HG02588 (cell line): ENCODE measurements around the gene FAM131A.

Source experiments
- ATAC-seq: cut with Tn5 transposase; IDR thresholded peaks from one replicate; pipeline ENCODE4 v1.9.1; 2021; ENCODE audit warnings: mild to moderate bottlenecking, moderate library complexity; ENCODE audit not compliant: unreplicated experiment

Gene FAM131A, protein sequence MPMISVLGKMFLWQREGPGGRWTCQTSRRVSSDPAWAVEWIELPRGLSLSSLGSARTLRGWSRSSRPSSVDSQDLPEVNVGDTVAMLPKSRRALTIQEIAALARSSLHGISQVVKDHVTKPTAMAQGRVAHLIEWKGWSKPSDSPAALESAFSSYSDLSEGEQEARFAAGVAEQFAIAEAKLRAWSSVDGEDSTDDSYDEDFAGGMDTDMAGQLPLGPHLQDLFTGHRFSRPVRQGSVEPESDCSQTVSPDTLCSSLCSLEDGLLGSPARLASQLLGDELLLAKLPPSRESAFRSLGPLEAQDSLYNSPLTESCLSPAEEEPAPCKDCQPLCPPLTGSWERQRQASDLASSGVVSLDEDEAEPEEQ

DNA sequence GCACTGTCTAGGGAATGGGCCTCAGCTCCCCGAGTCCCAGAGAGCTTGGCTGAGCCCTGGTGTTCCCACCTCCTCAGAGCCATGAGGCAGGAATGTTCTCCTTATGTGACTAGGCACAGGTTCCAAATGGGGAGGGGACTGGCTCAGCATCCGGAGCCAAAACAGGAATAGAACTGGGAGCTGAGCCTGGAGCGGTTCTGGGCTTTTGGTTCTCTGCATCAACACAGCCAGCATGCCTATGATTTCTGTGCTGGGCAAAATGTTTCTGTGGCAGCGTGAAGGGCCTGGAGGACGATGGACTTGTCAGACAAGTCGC is at the start of gene FAM131A:
Gene FAM131A, plus strand, starts transcription at position 202 of the 316 bp plus-strand sequence. Its CDS starts 31 bp downstream, at position 233.
- no peak for ATAC-seq

DNA sequence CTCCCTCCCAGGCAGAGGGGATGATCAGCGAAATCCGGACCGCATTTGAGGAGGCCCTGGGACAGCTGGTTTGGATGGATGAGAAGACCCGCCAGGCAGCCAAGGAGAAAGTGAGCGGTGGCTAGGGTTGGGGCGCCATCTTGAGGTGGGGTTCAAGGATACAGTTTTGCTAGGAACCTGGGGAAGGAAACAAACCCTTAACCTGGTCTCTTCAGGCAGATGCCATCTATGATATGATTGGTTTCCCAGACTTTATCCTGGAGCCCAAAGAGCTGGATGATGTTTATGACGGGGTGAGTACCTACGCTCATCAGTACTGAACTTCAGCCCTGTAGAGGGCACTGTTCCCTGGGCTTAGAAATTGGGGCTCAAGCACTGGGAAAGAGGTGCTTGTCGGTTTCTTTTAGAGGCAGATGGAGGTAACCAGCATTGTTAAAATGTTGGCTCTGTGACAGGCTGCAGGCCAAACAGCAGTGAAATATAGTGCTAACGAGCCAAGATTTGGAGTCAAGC is 47.9 kb upstream of the FAM131A start:
- ATAC-seq, result no peak

DNA sequence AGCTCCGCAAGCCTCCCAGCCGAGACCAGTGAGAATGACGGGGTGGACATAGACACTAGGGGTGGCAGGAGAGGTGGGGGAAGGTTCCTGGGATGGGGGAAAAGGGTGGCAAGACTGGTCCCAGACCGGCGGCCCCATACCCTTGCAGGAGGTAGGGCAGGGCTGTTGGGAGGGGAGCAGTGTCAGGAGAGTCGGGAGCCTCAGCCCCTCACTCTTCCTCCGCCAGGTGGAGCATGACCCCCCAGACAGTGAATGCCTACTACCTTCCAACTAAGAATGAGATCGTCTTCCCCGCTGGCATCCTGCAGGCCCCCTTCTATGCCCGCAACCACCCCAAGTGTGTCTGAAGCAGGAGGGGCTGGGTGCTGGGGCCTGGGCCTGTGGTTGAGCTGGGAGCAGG is 47.1 kb upstream of the FAM131A start:
- ATAC-seq, result no peak

DNA sequence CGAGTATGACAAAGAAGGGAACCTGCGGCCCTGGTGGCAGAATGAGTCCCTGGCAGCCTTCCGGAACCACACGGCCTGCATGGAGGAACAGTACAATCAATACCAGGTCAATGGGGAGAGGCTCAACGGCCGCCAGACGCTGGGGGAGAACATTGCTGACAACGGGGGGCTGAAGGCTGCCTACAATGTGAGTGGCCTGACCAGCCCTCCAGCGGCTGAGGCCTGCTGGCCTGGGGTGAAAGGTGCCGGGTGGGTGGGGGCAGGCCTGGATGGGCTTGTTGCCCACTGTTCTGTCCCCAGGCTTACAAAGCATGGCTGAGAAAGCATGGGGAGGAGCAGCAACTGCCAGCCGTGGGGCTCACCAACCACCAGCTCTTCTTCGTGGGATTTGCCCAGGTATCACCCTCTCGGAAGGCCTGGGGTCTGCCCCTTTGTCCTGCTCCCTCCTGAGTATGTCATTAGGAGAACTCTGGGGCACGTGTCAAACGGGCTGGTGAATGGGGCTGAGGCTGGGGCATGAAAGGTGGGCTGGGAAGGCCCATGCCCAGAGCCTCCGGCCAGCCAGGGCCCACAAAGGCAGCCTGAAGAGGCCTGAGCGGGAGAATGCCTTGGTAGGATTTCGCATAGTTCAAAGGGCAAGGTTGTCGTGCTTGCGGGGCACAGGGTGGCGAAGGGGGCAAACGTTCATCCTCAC is 46.2 kb upstream of the FAM131A start:
- ATAC-seq, result no peak

DNA sequence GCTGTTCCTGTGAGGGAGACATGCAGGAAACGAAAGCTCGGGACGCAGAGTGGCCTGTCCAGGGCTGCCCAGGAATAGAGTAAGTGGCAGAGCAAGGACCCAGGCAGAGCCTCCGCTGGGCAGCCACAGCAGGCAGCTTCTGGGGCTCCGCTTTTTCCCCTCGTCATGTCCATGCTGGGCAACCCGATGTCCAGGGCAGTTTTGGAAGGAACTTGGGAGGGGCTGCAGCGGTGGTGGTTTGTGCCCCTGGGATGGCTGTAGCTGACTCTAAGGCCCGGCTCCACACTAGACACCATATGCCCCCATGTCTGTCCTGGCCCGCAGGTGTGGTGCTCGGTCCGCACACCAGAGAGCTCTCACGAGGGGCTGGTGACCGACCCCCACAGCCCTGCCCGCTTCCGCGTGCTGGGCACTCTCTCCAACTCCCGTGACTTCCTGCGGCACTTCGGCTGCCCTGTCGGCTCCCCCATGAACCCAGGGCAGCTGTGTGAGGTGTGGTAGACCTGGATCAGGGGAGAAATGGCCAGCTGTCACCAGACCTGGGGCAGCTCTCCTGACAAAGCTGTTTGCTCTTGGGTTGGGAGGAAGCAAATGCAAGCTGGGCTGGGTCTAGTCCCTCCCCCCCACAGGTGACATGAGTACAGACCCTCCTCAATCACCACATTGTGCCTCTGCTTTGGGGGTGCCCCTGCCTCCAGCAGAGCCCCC is 45.5 kb upstream of the FAM131A start:
- ATAC-seq, result no peak

DNA sequence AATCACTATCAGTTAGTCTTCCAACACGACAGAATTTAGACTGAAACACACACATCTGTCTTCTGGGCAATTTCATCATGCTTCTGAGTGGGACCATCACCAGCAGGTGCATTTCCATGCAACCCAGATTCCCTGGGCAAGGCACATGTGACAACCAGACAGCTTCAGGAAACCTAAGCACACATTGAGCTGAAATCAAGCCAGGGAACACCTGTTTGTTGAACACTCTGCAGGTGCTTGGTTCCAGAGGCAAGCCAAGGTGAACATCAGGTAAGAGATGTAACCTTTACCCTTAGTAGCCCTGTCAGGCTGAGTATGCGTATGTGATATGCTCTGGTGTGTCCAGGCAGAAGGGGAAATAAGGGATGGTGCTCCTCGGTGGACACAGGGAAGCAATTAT is 41.6 kb upstream of the FAM131A start:
- no peak for ATAC-seq

DNA sequence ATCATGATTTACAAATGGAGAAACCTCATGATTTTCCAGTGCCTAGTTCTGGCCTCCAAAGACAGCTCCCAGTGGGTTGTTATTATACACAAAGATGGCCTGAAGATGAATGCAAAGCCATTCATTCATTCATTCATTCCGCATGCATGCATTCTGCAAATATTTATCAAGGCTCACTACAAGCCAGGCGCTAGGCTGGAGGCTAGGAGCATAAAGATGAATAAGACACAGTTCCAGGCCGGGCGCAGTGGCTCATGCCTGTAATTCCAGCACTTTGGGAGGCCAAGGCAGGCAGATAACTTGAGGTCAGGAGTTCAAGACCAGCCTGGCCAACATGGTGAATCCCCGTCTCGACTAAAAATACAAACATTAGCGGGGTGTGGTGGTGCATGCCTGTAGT is 40.8 kb upstream of the FAM131A start:
- ATAC-seq, result no peak

DNA sequence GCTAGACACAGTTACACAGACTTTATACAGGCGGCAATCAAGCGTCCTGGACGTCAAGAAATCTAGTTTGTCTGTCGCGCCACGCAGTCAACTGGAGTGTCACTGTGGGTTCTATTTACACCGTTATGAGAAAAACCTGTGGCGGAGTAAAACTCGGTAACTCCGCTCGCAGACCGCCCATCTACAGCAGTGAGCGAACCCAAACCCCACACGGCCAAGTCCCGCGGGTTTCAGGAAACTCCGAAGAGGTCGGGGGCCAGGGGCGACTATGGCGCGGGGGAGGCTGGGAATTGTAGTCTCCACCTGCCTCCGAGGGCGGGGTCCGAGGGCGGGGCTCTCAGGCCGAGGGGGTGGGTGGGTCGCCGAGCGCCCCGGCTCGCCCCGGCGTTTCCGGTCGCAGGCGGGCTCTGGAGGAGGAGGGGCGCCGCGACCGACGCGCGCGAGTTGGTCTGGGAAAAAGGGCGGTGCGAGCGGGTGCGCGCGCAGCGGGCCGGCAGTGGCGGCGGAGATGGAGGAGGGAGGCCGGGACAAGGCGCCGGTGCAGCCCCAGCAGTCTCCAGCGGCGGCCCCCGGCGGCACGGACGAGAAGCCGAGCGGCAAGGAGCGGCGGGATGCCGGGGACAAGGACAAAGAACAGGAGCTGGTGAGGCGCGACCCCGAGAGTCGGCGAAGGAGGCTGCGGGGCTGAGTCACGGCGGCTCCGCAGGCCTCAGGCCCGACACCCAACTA is 38.5 kb upstream of the FAM131A start, which contains the start of gene PSMD2:
Gene PSMD2, plus strand, starts transcription at position 483 of the 729 bp plus-strand sequence. Its CDS starts 26 bp downstream, at position 509.
- peak; percentile 91 for ATAC-seq

DNA sequence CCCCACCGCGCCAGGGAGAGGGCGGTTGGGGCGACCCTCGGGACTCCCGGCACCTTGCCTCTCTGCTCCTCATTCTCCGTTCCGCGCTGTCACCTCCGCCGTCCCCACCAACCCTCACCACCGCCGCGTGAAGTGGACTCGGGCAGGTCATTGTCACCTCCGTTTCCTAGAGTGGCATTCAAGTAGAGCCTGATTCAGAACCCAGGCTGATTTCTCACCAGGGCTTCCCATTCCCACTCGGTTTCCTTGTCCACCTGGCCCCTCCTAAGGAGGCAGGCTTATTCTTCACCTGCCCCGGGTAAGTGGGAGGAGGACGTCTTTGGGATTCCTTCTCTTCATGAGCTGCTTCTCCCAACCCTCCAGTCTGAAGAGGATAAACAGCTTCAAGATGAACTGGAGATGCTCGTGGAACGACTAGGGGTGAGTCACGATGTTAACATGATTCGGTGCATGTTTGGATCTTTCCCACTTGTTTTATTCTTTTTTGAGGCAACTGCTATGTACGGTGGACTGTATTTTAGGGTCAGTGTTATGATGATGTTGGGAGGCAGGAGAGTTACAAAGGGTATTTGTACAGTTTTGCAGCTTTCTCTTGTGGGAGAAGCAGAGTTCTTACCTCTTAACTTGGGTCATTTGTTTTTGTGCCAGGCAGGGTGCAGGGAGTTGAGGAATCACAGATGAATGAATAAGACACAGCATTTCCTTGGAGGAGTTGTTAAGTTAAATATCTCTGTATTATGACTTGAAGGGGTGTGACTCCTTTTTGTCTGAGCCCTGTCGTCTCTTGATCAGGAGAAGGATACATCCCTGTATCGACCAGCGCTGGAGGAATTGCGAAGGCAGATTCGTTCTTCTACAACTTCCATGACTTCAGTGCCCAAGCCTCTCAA is 37.7 kb upstream of the FAM131A start:
- ATAC-seq, result no peak

DNA sequence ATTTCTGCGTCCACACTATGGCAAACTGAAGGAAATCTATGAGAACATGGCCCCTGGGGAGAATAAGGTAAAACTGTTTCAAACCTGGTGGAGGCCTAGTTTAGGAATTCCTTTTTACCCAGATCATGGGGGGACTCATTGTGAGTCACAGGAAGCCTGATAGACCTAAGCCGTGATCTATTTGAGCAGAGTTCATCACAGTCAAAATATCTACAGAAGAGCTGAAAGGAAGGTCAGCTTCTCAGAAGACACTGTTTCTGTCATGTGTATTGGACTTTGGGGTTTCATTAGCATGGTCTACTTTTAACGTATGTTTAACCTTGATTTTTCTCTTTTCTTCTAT is 37.1 kb upstream of the FAM131A start:
- ATAC-seq, result no peak

DNA sequence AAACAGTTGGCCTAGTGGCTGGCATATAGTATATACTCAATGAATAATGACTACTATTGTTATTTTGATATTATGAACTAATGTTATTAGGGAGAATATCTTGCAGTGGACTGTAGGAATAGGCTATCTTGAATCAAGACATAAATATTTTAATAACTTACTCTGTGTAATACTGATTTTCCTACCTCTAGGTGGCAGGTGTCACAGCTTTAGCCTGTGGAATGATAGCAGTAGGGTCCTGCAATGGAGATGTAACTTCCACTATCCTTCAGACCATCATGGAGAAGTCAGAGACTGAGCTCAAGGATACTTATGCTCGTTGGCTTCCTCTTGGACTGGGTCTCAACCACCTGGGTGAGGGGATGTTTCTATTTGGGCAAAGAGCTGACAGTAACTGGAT is 31.8 kb upstream of the FAM131A start:
- no peak for ATAC-seq

DNA sequence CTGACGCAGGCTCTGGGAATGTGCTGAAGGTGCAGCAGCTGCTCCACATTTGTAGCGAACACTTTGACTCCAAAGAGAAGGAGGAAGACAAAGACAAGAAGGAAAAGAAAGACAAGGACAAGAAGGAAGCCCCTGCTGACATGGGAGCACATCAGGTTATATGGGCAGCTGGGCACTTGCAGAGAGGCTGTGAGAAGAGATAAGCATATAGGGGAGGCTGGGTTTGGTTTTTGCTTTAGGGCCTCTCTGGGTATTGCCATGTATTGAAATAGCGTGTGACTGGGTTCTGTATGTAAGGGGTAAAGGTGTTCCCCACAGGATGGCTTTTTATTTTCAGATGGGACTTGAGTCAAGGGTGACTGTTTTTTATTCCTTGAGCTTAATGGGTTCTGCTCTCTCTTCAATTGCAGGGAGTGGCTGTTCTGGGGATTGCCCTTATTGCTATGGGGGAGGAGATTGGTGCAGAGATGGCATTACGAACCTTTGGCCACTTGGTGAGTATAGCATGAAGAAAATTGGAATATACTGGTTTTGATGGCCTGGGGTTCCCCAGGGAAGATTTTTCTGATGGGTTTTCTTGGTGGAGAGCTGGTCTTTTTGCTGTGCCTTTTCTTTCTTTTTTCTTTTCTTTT is 30.9 kb upstream of the FAM131A start:
- ATAC-seq, result no peak

DNA sequence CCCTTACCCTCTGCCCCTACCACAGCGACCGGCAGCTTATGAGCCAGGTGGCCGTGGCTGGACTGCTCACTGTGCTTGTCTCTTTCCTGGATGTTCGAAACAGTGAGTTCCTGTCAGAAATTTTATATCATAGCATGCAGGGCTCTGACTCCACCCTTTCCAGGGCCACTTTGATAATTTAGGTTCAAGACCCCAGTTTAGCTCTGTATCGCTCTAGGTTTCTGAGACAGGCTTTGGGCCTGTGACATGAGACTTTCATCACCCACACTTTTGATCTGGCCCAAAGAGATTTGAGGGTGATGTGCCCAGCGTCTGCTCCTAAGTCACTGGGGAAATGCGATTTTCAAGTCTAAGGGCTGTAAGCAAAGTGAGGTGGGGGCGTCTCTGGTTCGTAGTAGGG is 29.5 kb upstream of the FAM131A start:
- ATAC-seq, result no peak

DNA sequence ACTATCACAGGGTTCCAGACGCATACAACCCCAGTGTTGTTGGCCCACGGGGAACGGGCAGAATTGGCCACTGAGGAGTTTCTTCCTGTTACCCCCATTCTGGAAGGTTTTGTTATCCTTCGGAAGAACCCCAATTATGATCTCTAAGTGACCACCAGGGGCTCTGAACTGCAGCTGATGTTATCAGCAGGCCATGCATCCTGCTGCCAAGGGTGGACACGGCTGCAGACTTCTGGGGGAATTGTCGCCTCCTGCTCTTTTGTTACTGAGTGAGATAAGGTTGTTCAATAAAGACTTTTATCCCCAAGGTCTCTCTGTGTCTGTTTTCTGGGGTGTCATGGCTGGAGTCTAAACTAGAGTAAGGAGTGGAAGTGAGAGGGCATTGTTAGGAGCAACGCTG is 28.7 kb upstream of the FAM131A start:
- ATAC-seq, result no peak

DNA sequence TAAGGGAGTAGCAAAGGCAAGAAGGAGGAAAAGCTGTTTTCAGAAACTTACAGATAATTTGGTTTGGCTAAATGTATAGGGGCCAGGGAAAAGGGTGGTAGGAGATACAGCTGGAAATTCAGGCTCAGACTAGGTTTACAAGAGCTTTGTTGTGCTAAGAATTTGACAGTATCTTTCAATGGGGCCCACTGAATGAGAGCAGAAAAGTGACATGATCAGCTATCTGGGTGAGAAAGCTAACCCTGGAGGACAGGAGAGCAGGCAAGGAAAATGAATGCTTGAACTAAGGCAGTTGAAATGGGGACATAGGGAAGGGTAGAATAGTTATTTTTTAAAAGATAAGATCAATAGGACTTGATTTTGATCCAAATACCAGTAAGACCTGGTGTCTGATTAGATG is 25.8 kb upstream of the FAM131A start:
- ATAC-seq, result no peak

DNA sequence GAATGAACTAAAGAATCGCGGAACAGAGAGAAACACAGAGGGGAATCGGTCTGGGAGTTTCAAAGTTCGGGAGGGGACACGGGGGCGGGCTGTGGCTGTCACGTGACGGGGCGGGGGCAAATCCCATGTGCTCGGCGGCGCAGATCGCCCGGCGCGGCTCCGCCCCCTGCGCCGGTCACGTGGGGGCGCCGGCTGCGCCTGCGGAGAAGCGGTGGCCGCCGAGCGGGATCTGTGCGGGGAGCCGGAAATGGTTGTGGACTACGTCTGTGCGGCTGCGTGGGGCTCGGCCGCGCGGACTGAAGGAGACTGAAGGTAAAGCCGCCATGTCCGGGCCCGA is 23.1 kb upstream of the FAM131A start, which contains the start of gene EIF4G1:
Gene EIF4G1, plus strand, starts transcription at position 244 of the 337 bp plus-strand sequence. CDS start 1,191 bp downstream, outside the sequence.
- ATAC-seq, result peak; percentile 82

DNA sequence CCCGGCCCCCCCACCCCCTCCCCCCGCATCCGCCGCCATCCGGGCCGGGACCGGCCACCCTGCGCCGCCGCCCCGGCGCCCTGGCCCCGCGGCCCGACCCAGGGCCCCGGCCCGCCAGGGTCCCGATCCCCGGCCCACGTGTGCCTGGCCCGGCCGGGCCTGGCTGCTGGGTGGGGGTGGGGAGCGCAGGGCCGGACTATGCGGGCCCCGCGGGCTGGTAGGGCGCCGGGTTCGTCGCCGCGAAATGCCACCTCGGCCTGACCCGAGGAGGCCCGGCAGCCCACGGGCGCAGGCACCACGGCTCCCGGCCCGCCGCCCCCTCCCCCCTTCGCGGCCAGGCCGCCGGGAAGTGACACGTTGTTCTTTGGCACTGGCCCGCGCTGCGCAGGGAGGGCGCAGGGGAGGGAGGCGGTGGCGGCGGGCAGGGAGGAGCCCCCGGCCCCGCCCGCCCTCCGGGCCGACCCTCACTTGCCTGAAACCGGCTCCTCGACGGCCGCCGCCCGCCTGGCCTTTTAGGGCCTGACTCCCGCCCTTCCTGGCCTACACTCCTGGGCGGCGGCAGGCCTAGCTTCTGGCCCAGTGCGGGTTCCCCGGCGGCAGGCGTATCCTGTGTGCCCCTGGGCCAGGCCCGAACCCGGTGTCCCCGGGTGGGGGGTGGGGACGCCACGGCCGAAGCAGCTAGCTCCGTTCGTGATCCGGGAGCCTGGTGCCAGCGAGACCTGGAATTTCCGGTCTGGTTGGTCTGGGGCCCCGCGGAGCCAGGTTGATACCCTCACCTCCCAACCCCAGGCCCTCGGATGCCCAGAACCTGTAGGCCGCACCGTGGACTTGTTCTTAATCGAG is 22.5 kb upstream of the FAM131A start:
- peak; percentile 44 for ATAC-seq

DNA sequence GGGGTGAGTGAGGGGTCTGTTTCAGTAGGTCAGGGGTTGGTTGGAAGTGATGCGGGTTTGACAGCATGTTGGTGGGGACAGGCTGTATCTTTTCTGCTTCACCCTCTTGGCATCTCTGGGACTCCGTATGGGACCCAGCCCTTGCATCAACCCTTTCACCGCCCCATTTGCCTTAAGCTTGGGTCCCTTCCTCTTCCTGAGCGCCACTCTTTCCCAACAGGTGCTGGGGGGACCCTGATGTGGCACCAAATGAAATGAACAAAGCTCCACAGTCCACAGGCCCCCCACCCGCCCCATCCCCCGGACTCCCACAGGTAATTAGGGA is 21.9 kb upstream of the FAM131A start:
- no peak for ATAC-seq
